HG02884 (cell line): Measurements from ENCODE around the gene GAST.

Experiments used
- ATAC-seq: cut with Tn5 transposase; IDR thresholded peaks from one replicate; pipeline ENCODE4 v1.9.1; 2021; ENCODE audit warnings: mild to moderate bottlenecking, moderate library complexity; ENCODE audit not compliant: unreplicated experiment

Gene GAST

DNA sequence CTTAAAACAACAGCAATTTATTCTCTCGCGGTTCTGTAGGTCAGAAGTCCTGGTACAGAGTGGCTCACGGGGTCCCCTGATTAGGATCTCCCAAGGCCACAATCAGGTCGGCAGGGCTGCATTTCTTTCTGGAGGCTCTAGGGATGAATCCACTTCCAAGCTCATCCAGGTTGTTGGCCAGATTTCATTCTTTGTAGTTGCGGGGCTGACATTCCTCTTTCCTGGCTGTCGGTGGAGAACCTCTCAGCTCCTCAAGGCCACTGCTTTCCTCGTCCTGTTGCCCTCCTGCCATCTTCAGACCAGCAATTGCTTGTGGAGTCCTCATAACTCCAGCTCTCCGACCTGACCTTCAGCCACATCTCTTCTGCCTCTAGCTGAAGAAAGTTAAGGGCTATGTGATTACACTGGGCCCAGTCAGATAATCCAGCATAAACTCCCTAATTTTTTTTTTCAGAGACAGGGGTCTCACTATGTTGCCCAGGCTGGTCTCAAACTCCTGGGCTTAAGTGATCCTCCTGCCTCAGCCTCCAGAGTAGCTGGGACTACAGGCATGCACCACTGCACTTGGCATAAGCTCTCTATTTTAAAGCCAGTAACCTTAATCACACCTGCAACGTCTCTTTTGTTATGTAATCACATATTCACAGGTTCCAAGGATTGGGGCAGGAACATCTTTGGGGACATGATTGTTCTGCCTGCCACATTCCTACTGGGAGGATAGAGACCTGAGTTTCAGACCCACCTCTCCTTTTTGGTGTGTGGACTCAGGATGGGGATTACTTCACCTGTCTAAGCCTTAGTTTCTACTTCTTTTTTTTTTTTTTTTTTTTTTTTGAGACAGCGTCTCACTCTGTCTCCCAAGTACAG lies 4.1 kb upstream of the GAST start:
- no peak for ATAC-seq

DNA sequence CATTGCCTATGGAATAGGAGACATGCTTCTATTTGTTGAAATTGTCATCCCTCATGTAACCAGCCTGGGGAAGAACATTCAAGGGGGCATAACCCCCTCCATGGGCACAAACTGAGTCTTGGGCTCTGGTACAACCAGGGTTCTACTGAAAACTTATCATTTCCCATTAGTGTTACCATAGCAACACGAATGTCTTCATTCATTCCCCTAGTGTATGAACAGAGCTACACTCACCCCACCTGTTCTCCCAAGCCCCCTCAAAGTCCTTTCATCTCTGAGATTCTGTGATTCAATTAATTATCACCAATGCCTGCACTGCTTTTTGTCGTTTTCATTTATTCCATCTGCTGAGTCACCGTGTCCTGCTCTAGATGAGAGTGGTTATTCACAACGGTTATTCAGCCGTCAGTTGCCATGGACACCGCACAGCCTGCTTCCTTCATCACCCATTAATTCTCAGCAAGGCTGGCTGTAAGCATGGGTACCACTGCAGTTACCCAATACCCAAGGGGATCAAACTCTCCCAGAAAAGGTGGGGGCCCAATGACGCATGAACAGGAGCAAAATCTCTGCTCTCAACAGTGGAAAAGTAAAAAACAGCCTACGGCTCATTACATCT lies 1.6 kb upstream of the GAST start:
- no peak for ATAC-seq

DNA sequence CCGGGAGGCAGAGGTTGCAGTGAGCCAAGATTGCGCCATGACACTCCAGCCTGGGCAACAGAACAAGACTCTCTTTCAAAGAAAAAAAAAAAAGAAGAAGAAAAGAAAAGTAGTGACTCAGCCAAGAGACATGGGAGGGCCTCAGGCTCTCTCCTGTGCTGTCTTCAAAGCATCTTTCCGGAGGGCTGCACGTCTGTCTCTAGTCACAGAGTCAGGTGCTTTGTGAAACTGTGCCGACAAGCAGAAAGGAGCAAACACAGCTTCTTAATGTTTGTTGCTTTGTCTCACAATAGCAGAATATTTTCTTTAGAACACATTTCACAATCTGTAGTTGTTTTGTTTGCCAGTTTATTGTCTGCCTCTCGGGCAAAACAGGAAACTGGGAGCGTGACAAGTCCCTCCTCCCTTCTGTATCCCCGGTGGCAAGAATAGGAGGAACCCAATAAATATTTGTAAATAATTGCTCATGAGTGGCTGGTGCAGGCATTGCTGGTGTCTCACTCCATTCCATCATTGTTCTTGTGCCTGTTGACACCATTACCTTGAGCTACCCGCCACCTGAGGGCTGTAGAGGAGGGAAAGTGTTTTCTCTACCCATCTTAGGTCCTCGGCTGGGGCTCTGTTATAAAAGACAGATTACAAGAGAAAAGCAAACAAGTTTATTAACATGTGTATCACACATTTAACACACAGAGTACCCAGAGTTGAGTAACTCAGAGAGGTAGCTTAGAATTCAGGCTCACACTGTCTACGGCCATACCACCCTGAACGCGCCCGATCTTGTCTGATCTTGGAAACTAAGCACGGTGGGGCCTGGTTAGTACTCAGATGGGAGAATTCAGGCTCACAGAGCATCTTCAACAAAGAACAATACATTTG lies 5.5 kb downstream of the GAST start:
- no peak for ATAC-seq

DNA sequence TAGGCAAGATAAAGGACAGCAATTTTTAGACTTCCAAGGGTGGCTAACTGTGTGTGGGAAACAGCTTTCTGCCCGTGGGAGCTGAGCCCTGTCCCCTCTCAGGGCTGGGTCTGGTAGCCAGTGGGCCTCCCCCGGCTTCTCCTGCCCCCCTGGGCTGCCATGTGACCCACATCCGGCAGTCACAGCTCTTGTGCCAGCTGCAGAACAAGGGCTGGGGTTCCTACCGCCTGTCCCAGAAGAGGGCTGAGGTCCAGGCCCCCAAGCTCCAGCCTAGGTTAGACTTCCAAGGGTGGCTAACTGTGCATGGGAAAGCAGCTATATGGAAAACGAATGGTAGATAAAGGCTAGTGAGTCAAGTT lies 6.1 kb downstream of the GAST start:
- ATAC-seq, result no peak

DNA sequence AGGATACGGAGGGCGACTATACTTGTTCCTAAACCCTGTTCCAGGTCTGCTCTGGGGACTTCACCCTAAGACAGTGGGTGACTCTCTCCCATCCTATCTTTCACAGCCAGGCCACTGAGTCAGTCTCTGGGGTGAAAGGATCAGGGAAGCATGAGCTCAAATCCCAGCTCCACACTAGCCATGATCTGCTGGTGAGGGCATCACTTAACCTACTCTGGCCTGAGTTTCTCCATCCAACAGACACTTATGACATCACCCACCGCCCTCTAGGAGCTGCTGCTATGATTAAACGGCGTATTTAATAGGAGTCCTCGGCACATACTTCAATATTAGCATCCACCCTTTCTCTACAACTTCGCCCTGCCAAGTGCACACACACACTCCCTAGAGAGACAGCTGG lies 10.1 kb downstream of the GAST start:
- ATAC-seq, result no peak

DNA sequence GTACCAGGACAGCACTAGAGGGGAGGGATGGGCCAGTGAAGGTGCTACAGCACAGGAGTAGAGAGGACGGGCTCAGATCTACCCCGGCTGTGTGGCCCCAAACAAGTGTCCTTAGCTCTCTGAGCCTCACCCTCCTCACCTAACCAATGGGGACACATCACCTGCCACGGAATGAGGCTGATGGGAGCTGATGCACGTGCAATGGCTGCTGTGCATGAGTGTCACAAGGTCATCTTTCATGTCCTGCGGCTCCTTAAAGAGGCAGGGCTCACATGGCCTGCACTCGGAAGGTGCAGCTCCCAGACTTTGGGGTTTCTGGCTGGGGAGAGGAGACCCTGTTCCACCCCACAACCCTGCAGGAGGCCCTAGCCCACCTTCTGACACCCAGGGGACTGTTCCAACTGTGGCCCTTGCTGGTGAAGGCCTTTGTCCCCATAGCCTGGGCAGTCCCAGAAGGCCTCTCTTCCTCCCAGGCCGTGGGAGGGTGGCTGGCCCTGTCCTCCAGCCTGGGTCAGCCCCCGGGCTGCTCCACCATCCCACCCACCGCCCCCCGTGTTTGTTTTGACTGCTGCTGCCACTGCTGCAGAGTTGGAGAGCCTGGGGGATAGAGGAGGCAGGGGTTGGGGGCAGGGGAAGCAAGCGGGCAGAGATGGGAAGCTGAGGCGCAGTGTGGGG lies 11.8 kb downstream of the GAST start:
- ATAC-seq, result no peak

DNA sequence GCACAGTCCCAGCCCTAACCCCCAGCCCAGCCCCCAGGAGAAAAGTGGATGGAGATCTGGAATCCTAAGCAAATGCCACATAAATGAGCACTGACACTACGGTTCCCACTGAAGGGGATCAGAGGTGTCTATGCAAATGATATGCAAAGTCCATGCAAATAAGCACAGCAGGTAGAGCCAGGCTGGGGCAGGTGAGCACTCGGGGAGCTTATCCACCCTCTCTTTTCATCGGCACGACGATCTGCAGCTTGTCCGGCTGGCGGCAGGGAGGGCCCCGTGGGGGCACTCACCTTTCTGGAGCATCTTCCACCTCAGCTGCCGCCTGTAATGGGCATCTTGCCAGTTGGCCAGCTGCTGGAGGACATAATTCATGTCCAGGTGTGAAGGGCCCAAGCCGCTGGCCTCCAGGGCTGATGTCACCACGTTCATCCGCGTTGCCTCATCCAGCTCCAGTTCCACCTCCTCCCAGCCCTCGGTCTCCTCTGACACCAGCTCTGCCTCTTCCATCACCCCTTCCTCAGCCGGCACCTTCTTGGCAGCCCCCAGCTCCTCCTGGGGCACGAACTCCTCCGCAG lies 12.4 kb downstream of the GAST start:
- no peak for ATAC-seq

DNA sequence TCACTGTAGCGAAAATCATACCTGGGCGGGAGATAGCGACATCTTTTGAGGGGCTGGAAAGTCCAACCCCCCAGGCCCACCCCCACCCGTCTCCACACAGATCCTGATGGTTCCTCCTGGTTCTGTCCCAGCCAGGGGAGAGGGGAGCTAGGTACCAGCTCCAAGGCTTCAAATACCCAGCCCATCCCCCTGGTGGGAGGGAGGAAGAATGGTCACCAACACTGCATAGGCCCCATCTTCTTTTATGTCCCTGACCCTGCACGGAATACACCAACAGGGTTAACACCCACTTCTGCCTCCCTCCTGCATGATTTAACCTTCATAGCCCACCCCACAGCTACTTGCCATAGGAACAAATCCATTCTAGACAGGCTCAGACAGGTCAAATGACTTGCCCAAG lies 13.0 kb downstream of the GAST start:
- no peak for ATAC-seq

DNA sequence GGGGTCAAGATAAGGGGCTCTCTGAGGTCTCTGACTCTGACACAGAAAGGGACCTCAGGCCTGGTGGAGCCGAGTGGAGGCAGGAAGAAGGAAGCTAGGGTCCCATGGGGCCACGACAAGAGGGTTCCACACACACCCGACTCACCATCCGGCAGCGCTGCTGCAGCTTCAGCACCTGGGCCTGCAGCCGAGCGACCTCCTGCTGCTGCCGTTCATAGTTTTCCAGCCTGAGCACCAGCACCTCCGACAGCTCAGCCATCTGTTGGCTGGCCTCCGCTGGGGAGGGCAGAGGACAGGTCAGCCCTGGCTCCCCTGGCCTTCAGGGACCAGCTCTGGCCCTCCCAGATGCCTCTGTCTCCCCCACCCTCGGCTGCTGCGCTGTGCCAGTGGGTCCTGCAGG lies 15.9 kb downstream of the GAST start:
- ATAC-seq, result no peak

DNA sequence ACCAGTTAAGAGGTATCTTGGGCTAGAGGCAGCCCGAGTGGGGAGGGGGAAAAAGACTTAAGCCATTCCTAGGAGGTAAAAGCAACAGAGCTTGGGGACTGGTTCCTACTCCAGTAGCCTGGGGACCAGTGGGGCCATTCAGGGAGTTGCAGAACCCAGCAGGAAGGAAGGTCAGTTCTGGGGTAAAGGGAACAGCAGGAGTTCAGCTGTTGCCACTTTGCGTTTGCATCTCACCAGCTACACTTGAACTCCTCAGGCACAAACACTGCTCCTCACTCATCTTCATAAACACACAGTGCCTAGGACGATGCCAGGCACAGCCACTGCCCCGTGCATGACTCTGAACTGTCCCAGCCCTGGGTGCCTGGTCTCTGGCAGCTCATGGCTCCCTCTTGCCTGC lies 18.3 kb downstream of the GAST start:
- no peak for ATAC-seq

DNA sequence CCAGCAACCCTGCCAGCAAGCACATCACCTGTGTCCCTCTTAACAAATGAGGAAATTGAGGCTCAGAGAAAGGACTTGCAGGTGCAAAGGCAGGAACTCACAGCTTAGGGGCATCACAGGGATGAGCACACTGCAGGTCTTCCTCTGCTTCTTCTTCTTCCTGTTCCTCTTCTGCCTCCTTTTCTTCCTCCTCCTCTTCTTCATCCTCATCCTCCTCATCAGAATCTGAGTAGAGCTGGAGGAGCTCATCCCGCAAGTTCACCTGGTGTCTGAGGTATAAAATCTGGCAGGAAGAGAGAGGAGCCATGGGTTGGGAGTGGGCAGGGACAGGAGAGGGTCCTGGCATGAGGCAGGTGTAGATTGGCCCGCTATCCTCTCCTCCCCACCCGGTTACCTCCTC lies 19.7 kb downstream of the GAST start:
- ATAC-seq, result no peak

DNA sequence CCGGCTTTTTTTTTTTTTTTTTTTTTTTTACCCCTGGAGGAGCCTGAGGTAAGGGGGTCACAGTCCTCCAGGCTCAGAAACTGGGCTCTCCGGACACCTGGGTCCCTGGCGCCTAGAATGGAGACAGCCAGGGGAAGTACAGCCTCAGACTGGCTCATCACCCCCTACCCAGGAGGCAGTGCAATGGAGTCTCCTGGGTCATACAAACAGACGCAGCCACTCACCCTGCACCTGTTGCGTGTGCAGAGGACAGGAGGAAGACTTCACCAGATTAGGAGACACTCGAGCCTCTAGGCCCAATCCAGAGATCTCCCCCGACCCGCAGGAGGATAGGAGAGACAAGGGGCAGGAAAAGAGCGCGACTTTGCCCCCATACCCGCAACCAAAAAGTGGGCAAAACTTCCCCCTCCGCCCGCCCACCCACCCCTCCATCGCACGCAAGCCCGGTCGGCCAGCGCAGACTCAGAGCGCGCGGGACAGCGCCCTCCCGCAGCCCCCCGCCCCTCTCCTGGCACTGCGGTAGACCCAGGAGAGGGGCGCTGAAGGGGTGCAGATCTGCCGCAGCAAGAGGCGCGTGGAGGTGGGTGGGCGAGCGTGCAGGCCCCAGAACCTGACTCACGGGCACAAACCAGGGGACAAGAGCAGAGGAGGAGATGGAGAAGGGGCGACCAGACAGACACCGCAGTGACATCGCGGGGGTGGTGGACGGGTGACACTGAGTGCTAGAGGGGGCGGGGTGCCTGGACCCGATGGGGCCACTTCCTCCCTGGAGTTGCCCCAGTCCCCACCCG lies 21.4 kb downstream of the GAST start:
- ATAC-seq, result no peak

DNA sequence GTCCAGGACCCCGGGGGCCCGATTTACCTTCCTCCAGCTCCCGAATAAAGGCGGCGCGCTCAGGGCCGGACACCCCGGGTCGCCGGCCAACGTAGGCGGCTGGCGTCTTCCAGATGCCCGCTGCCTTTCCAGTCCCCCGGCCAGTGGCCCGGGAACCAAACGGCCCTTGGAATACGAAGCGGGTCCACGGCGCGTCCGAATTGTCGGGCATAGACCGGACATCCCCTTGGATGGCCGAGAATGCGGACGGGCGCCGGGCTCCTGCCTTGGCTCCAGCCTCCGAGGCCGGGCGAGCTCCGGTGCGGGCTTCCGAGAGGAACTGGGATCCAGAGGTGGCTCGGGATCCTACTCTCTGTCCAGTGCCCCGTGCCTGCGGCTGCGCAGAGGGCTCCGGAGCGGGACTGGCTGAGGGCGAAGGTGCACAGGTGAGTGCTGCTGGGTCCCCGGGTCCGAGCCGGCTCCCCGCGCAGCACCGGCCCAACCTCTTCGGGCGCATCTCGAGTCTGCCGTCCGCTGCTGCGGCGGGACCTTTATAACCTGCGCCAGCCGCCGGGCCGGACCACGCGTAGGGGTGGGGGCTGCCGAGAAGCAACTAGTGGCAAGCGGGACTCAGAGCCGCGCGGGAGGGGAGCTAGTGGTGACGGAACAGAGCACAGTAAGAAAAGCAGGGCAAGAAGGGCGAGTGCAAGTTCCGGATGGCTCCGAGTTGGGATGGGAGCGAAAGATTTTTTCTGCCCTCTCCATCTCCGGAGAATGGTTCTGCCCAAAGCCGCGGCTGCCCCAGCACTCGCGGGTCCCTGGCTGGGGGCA lies 22.2 kb downstream of the GAST start, which contains the start of gene HAP1:
TSS of gene HAP1 (minus strand) at position 505 of the 810 bp plus-strand sequence. CDS start at position 496, 9 bp downstream.
- no peak for ATAC-seq

DNA sequence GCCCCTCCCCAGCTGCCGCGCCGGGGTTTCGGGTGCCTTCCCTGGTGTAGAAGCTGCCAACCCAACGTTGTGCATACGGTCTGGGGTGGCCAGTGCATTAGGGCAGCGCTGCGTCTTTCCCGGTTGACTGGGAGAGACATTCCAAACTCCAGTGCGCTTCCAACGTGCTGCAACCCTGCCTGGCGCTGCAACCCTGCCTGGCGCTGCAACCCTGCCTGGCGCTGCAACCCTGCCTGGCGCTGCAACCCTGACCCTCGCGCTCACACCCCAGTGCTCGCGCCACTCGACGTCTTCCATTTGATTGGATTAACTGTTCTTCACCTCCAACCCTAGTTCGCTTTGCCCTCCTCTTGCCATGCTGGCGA lies 22.8 kb downstream of the GAST start:
- no peak for ATAC-seq

DNA sequence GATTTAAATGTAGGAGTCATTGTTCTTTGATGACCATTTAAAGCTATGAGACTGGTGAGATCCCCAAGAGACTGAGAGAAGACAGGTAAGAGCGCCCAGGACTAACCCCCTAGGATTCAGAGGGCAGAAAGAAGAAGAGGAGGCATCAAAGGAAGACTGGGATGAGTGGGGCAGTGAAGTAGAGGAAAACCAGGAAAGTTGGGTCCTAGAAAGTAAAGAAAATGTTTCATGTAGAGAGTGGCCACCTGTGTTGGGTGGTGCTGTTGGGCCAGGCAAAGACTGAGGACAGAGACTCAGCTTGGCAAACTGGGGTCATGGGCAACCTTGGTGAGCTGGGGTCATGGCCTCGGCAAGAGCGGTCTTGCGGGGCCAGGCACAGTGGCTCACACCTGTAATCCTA lies 23.6 kb downstream of the GAST start:
- ATAC-seq, result no peak

DNA sequence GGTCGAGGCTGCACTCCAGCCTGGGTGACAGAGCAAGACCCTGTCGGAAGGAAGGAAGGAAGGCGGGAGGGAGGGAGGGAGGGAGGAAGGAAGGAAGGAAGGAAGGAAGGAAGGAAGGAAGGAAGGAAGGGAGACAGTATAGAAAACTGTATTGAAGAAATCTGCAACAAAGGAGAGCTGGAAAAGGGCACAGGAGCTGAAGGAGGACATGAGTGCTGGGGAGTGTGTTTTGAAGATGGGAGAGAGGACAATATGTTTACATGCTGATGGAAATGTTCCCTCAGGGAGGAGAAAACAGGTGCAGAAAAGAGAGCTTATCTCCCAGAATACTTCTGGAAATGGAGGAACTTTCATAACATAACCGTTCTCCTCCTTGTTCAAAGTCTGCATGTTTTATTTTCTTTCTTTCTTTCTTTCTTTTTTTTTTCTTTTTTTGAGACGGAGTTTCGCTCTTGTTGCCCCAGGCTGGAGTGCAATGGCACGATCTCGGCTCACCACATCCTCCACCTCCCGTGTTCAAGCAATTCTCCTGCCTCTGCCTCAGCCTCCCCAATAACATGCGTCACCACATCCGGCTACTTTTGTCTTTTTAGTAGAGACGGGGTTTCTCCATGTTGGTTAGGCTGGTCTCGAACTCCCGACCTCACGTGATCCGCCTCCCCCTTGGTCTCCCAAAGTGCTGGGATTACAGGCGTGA lies 25.0 kb downstream of the GAST start:
- ATAC-seq, result no peak

DNA sequence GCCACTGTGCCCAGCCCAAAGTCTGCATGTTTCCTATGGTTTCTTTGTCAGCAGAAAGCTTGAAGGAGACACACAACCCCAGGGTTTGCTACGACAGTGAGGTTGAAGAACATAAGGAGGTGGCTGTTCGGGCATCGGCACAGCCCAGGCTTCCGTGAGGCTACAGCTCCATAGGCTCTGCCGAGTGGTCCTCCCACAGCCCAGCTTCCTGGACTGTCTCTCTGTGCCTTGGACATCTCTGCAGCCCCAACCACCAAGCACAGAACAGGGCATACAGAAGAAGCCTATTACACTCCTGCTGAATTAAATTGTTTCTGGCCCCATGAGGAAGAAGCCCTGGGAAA lies 25.5 kb downstream of the GAST start:
- no peak for ATAC-seq

DNA sequence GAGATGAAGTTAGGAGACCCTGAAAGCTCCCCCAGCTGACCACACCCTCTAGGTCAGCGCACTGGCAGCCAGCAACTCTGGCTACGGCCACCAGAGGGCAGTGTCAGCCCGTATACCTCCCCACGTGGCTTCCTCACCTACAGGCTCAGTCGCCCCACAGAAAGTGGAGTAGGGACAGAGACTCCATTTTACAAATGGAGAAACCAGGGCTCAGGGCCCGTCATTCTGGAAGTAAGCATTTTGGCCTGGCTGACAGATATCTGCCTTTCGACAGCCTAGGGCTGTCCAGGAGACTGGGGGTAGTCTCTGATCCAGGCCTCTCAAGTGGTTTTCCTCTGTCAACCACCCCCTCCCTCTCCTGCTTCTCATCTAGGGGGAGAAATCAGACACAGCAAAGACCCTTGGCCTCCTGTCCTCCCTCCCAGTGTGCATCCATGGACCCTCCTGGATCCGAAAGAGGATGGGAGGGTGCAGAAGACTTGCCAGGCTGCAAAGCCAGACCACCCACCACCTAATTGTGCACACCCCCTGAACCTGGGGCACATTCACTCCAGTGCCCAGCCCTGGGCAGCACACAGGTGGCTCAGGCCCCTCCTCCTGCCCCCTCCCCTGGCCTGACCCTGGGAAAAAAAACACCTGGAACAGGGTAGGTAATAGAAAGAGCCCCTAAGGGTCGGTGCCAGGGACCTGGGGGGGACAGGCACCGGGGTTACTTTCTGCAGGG lies 26.1 kb downstream of the GAST start:
- no peak for ATAC-seq
